ENCODE data around the gene SRRM3.
"Not testable (repeated sequence)": the region's sequence is repeated elsewhere in the genome, so short reads cannot be mapped to it uniquely, and the experiment has no call there.

Gene SRRM3

DNA sequence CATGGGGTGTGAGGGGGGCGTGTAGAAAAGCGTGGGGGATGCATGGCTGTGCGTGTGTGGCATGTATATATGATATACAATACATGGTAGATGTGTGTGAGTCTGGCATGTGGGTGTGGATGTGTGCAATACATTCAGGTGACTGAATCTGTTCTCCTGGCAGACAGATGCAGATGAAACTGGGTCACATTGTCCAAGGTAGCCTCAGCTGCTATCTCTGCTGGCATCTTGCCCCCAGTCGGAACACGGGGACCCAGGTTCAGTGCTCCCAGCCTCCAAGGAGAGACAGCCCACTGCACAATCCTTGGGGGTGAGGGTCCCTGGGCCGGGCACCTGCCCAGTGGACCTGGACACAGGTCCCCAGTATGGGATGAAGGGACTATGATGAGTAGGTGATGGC lies 12.4 kb upstream of the SRRM3 start:
- DNase-seq (ENCODE audit: low read depth) = no peak

DNA sequence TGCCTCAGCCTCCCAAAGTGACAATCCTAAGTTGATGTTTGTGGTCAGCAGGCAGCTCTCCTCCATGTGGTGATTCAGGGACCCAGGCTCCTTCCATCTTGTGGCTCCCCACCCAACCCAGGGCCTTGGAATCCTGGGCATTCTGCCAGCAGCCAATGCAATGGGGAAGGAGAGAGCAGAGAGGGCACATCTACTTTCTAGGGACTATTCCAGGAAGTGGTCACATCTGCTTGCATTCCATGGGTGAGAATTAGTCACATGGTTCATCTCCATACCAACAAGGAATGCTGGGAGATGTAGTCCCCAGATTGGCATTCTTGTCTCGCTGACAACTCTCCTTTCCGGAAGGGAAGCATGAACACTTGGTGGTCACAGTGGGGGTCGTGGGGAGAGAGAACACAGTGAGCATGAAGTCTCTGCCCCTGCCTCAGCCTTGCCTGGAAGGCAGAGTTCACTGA lies 9.9 kb upstream of the SRRM3 start:
- no peak for DNase-seq (ENCODE audit: low read depth)

DNA sequence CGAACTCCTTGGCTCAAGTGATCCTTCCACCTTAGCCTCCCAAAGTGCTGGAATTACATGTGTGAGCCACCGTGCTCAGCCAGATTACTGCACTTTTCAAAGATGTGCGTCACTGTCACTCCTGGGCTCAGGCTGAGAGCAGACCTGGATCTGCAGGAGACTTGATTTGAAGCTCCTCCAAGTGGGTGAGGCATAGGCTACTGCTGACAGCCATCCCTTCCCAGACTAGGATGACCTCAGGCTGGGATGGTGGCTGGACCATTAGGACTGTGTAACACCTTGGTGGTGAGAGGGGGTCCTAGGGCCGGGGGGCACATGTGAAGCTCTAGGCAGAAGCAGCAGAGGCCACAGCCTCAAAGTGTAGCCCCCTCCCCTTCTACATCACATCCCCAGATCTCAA lies 8.2 kb upstream of the SRRM3 start:
- no peak for DNase-seq (ENCODE audit: low read depth)

DNA sequence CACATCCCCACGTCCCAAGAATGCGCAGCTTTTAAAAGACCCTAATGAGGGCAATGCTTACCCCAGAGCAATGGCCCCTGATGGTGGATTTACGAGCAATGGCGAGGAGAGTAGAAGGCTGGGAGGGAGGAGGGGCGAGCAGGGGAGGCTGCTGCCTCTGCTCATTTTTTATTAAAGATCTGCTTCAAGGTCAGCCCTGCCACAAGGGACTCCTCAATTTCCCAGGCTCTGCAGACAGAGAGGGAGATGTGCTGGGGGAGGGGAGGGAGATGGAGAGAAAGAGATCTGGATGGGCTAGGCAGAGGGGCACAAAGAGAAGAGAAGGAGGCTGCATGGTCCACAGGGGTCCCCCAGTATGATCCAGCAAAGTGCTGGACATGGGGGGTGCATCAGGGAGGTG lies 7.8 kb upstream of the SRRM3 start:
- DNase-seq (ENCODE audit: low read depth) = no peak

DNA sequence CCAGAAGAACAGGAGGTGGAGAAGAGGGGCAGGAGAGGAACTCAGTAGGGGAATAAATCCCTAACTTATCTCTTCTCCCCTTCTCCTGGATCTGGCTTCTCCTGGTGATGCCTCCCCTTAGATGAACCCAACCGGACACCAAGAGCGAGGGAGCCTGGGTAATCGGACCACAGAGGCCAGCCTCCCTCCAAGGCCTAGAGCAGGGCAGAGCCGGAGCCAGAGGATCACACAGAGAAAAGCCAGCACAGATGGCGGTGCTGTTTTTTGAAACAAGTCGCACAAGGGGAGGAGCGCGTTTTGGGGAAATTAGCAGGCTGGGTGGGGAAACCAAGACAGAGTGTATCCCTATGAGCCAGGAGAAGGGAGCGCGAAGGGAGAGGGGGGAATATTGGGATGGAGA lies 4.9 kb upstream of the SRRM3 start:
- DNase-seq (ENCODE audit: low read depth) = no peak

DNA sequence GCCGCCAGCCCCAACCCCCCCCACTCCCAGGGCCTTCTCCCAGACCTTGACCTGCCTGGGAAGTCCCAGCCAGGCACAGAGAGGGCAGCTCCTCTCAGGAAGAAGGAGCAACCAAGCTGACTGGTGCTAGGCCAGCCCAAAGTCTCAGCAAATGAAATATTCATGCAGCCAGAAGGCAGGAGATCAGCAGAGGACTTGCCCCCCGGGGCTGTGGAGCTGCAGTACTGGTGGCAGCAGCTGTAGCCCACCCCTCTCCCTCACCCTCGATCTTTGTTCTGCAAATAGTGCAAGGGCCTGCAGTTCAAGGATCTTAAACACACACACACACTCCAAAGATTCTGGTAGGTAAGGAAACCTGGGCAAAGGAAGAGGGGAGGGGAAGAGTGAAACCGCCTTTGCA lies 3.5 kb upstream of the SRRM3 start:
- DNase-seq (ENCODE audit: low read depth) = no peak

DNA sequence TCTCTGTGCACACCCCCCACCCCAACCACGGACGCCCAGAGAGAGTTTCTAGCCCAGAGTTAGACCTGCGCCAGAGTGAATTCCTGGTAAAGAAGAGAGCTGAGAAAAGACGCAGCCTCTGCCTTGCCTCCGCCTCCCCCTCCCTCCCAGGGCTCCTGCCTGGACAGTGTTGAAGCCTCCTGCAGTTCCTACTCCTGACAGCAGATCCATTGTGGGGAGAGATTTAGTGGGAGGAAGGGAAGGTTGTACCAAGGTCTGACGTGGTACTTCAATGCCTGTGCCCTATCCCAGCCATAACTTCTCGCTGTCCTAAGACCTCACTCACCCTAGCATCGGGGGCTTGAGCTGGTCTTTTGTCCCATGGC lies 952 bp downstream of the SRRM3 start:
- DNase-seq (ENCODE audit: low read depth) = no peak

DNA sequence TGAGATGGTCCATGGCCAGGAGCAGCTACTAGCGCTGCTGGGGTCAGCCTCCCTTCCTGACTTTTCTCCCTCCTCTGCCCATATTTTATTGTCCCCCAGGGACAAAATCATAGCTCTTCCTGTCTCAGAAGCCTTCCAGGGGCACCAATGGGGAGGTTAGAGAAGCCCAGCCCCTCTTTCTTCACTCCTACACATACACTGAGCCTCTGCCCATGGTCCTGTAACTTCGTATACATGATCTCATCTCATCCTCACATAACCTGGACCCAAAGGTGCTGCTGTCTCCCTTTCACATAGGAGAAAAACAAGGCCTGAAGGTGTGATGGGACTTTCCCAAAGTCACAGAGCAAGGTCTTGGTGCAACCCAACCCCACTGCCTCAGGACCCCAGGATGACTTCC lies 2.5 kb downstream of the SRRM3 start:
- DNase-seq (ENCODE audit: low read depth) = no peak

DNA sequence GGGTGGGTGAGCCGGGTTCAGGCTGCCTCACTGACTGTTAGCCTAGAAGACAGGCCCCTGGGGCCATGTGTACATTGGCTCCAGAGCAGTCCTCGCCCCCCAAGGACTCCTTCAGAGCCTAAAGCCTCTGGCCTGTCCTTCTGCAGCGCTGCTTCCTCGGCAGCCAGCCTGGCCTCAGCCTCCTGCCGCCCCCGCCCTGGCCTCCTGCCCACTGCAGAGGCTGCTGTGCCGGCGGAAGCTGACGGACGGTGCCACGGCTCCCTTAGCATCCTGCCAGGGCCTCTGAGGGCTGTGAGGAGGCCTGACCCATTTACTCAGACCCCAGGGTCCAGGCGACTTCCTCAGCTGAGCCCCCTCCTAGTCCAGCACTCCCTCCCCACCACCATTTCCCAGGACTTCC lies 4.9 kb downstream of the SRRM3 start:
- no peak for DNase-seq (ENCODE audit: low read depth)

DNA sequence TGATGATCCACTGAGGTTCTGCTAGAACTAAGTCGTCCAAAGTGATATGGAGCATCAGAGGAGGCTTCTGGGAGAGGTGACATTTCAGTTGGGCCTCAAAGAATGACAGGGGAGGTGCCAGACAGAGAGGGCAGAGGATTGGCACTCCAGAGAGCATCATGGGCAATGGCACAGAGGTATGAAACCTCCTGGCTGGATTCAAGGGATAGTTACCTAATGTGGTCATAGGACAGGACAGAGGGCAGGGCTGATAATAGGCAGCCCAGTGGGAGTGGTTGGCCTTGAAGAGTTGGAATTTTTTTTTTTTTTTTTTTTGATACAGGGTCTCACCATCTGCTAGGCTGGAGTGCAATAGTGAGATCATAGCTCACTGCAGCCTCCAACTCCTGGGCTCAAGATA lies 7.6 kb downstream of the SRRM3 start:
- DNase-seq (ENCODE audit: low read depth) = no peak

DNA sequence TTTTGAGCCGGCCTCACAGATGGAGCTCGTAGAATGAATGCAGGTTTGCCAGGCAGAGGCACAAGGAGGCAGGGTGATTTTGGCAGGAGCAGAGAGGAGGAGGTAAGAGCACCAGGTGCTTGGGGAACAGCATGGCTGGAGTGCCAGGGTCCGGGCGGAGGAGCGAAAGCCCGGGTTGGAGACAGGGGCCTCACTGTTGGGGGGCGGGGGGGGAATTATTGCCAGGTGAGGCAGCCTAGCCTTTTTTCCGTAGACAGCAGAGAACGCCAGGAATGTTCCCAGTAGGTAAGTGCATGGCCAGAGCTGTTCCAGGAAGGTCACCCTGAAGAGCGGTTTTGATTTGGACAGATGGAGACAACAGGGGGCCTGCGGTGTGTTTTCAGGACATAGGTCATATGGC lies 9.5 kb downstream of the SRRM3 start:
- DNase-seq (ENCODE audit: low read depth) = no peak

DNA sequence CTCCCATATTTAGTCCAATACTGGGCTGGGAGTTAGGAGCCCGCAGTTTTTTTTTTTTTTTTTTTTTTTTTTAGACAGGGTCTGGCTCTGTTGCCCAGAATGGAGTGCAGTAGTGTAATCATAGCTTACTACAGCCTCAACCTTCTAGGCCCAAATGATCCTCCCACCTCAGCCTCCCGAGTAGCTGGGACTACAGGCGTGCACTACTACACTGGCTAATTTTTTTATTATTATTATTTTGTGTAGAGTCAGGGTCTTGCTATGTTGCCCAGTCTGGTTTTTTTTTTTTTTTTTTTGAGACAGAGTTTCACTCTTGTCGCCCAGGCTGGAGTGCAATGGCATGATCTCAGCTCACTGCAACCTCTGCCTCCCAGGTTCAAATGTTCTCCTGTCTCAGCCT lies 13.7 kb downstream of the SRRM3 start:
- not testable (repeated sequence) for DNase-seq (ENCODE audit: low read depth)

DNA sequence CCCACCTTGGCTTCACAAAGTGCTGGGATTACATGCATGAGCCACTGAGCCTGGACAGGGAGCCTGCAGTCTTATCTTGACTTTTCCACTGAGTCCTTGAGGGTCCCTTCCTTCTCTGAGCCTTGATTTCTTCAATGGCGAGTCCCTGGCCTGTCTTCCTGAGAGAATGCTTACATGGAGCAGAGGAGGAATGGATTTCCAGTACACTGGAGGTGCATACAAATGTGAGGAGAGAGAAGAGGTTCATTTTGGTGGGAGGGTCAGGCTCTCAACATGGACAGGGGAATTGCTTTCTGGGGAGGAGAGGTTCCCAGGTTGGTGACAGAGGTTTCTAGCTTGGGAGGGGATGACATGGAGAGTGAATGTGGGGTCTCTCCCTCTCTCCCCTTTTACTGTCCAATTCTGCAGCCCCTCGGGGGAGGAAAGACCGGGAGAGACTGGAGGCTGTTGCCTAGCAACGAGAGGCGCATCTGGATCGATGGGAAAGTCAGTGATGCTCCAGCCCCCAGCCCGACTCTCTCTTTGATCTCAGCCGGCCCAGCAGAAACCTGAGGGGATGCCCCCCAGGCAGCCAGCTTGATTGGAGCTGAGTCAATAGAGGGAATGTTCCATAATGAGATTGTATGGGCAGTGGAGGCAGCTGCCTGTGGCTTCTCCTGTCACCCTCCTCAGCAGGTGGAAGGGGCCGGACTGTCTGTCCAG lies 14.8 kb downstream of the SRRM3 start:
- DNase-seq (ENCODE audit: low read depth) = no peak

DNA sequence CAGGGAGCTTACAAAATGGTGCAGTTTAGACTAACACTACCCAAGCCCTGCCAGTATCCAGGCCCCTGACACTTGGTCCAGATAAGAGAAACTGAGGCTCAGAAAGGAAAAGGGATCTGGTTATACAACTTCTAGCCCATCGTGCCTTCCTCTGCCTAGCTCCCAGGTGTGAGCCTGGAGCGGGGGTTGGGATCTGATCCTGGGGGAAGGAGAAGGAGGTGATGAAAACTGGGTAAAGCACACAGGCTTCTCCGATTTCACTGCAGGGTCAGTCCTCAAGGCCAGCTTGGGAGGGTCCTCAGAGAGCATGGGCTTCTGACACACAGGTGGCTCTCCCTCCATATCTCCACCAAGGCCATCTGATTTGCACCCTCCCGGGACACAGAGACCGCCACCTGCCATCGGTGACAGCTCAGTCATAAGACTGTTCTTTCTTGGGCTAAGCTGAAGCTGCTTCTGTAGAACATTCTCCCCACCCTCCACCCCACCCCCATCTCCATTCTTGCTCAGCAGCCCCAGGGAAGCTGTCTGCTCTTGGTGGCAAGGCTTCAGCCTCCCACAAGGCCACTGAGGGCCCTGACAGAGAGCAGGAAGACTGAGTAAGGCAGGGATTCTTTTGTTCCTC lies 16.4 kb downstream of the SRRM3 start:
- DNase-seq (ENCODE audit: low read depth) = no peak

DNA sequence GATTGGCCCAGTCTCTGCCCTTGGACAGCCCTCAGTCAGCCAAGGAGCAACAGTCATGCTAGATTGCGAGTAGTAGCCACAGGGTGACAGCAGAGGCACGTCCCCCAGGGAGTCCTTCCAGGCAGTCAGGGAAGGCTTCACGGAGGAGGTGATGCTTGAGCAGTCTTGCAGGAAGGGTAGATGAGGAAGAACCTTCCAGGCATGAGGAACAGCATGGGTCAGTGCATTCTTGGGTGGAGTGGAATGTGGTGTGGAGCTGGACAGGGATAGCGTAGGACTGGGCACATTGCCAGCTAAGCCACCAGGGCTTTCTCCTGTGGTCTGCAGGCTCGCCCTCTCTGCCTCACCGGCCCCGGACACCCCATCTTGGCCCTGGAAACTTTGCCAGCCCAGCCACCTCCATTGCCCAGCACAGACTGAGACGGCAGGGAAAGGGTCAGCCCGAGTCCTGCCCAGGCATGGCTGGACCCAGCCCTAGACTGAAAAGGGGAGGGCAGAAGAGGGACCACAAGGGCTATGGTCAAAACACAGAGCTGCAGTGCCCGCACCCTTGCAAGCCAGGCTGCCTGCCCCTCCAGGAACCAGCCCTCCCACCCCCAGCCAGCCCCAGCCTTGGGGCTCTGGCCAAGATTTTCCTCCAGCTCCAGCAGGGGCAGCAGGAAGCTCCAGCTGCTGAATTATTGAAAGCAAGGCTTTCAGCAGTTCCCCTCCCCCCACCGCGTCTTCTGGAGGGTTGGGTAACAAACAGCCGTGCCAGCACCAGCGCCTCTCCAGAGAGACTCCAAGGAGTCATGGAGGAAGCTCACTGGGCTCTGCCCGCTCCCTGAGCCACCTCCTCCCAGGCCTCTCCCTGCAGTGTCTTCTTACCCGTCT lies 18.7 kb downstream of the SRRM3 start:
- no peak for DNase-seq (ENCODE audit: low read depth)

DNA sequence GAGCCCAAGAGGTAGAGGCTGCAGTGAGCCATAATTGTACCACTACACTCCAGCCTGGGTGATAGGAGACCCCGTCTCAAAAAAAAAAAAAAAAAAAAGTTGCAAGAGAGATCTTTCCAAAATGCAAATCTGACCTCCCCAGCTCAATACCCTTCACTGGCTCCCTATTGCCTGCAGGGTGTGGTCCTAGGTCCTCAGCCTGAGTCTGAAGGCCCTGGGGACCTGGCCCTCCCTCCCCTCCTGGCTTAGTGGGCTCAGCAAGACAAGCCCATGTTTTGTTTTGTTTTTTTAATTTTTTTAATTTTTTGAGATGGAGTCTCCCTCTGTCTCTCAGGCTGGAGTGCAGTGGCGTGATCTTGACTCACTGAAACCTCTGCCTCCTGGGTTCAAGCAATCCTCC lies 20.6 kb downstream of the SRRM3 start:
- DNase-seq (ENCODE audit: low read depth) = no peak

DNA sequence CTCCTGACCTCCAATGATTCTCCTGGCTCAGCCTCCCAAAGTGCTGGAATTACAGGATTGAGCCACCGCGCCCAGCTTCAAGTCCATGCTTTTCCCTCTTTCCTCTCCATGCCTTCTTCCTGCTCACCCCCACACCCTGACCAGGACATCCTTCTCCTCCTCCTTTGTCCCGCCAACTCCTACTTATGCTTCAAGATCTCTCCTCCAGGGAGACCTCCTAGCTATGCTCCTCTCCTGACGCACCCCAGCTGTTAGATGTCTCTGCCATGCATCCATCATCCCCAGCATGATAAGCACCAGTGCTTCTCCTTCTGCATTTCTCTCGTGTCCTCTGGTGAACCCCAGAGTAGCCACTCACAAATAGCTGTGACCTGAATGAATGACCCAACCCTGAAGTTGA lies 21.1 kb downstream of the SRRM3 start:
- no peak for DNase-seq (ENCODE audit: low read depth)

DNA sequence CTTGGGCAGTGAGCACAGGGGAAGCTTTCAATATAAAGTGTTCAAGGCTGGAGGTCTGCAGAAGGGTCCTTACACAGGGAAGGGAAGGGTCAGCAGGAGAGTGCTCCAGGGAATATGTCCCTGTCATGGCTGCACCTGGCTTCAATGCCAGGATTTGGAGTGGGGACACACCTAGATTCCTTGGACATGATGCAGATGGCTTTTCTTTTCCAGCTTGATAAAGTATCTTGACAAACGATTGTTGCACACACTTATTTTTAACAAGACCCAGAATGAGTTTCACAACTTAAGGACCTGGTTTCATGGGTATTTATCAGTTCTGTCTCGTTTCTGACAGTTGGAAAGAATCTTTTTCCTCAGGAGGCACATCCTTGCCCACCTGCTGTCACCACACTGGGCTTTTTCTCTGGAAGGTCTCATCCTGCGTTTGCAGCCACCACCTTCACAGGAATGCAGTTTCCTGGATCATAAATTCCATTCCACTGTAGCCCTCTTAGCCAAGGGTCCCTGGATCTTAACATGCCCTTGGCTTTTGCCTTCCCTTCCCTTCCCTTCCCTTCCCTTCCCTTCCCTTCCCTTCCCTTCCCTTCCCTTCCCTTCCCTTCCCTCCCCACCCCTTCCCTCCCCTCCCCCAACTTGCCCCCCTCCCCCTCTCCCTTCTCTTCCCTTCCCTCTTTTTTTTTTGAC lies 21.7 kb downstream of the SRRM3 start:
- DNase-seq (ENCODE audit: low read depth) = no peak

DNA sequence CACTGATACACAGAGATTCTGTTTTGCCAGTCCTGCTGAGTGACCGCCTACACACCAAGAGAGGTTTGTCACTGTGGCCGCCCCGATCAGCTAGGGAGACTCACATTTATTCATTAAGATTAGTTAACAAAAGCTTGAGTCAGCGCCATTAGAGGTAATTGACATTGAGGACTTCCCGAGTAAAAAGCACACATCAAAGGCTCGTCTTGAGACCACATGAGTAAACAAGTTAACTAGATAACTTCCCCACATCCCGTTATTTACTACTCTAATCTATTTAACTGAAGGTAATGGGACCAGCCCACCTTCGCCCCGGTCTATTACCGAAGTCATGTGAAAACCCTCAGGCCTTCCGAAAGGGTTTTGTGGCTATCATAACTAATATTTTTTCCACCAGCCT lies 23.0 kb downstream of the SRRM3 start:
- DNase-seq (ENCODE audit: low read depth) = no peak

DNA sequence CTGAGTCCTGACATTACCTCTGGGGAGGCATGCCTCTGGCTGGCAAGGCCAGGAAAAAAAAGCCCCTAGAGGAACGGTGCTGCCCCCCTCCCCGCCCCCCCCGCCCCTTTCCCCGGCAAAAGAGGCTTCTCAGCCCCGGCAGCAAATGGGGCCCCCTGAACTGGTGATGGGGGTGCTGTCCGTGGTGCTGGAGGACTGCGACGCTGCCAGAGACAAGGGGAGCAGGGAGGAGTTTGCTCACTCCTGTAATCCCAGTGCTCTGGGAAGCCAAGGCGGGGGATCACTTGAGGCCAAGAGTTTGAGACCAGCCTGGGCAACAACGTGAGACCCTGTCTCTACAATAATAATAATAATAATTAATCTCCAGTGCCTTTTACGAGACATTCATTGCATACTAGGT lies 23.7 kb downstream of the SRRM3 start:
- peak; percentile 9 for DNase-seq (ENCODE audit: low read depth)

DNA sequence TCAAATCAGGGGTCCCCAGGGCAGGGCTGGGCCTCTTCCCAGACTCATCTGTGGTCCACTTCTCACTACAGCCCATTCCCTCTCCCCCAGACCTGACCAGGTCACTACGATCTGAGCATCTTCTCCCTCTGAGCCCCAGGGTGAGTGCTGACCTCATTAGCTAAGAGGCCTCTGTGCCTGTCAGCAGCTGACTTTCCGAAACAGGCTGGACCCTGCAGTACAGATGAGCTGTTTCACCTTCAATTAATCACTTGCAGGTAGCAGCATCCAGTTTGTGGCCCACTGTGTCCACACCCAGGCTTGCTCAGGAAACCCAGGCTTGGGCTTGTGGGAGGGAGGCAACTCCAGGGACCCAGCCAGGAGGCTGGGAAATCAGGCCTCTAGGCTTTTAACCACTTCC lies 24.3 kb downstream of the SRRM3 start:
- no peak for DNase-seq (ENCODE audit: low read depth)

DNA sequence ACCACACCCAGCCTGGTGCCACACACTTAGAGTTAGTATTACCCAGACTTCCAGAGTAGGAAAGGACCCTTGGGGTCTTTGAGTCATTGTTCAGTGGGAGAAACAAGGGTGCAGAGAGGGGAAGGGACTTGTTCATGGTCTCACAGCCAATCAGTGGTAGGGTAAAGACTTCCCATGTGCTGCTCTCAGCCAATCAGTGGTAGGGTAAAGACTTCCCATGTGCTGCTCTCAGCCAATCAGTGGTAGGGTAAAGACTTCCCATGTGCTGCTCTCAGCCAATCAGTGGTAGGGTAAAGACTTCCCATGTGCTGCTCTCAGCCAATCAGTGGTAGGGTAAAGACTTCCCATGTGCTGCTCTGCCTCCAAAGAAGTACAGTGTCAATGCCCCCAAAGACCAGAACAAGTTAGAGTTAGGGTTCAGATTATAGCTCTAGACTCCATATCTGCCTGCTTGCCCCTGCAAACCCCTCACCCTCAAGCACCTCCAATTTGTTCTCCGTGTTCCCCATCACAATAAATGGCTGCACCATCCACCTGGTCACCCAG lies 25.3 kb downstream of the SRRM3 start:
- DNase-seq (ENCODE audit: low read depth) = not testable (repeated sequence)

Measured in activated T-cell treated with anti-CD3 and anti-CD28 coated beads for 1 hour (primary cell).